GM21576 (cell line): ENCODE results near the gene ADH1A.
"Not testable (repeated sequence)": the region's sequence is repeated elsewhere in the genome, so short reads cannot be mapped to it uniquely, and the experiment has no call there.

Source experiments
- ATAC-seq: cut with Tn5 transposase; IDR thresholded peaks from one replicate; pipeline ENCODE4 v1.9.1; 2021; ENCODE audit warnings: mild to moderate bottlenecking, moderate library complexity; ENCODE audit not compliant: unreplicated experiment

Gene ADH1A

DNA sequence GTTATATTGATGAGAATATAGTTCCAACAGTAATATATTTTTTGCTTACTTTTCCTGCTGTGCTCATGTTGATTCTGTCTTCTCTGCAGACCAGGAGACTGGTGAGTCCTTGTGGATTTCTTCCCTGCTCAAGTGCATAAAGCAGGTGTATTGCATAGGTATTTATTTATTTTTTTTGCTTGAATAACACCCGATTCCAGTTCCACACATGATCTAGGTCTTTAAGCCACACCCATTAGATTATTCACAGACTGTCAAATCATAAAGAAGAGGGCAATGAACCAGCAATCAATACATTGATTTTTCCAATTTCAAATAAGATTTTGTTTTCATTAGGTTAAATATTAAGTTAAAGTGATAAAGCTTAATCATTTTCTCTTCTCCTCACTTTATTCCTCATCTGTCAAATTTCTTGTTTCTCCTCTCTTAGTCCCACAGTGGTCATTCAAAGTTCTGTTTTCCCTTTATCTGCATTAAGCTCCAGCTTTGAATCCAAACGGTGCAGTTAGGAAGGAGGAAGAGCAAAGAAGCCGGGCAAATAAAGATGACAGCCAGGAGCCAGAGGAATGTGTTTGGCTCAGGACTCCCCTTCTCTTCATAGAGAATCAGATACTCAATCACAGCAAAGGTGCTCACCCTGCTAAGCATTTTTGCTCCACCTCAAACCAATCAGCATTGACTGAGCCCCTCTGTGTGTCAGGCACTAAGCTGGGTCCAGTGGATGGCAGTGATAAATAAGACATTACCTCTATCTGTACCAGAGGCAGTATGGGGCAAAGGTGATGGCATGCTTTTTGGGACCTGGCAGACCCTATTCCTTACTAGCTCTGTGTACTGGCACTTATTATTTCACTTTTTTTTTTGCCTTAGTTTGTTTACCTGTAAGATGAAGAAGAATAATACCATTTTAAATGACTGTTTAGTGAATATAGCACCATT, at the start of gene ADH1A:
Gene ADH1A (minus strand): TSS at position 138 of the 939 bp plus-strand sequence. CDS start 71 bp downstream, at position 67.
- no peak for ATAC-seq

DNA sequence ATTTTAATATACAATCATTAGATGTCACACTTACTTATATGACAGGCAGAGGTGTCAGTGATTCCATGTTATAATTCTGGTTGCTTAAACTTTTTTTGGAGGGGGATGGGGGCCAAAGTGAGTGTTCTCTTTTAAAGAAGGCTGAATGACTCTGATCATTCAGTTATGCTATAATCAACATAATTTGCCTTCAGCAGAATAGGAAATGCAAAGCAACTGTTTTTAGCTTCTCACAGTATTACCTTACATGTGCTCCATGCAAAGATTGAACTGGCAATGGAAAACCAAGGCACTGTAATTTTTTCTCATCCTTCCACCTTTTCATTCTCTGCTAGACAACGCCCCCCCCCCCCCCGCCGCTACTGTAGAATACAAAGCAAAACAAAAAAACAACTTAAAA, 48.4 kb upstream of the ADH1A start:
- no peak for ATAC-seq

DNA sequence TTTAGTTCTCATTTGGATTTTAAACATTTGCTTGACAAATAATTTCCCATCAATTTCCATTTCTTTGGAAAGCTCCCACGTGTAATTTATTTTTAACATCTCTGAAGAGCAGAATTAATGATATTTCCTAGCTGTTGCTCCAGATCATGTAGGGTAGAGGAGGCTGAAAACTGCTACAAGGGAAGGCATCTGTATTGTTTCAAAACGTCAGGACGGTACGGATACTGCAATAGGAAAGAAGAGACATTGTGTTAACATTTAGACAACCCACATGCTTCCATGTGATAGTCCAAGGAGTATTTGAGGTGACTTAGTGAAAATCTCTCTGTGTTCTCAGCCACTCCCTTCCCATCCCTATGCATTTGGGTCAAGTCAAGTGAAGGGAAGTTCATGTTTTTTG, 45.8 kb upstream of the ADH1A start:
- ATAC-seq = no peak

GRCh38 chr4:99334880-99335279, 44.1 kb upstream of the ADH1A start:
- no peak for ATAC-seq

DNA sequence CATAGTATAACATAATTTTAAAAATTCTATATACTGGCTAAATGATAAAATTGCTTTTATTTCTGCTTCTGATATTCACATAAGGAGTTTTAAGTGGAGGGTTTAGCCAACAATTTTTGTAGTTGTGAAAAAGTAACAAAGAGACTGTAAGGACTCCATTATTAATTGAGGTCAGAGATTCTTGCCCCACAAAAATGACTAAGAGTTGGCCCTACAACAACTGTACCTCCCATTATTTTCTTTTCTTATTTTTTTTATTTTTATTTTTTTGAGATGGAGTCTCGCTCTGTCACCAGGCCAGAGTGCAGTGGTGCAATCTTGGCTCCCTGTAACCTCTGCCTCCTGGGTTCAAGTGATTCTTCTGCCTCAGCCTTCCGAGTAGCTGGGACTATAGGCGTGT, 39.9 kb upstream of the ADH1A start:
- no peak for ATAC-seq

- ATAC-seq = no peak
Observed at GRCh38 chr4:99329876-99330275, 39.1 kb upstream of the ADH1A start.

GRCh38 chr4:99324979-99325378, 34.2 kb upstream of the ADH1A start:
- no peak for ATAC-seq

GRCh38 chr4:99324361-99324760, 33.6 kb upstream of the ADH1A start:
- ATAC-seq = no peak

DNA sequence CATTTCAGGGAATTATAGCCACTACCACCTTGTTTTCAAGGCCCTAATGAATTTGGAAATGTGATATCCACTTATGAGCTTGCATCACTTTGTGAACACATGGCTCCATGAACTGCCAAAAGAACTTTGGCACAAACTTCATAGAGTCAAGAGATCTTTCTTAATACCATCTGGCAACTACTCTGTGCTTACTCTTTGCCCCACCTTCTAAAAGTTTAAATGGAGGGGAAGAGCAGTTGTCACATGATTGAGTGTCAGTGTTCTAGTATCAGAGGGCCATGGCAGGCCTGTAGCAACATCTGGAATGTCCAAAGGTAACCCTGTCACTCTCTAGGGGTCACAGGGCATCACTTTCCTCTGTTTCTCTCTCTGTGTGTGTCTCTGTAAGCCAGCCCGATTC, 33.0 kb upstream of the ADH1A start:
- ATAC-seq = no peak

DNA sequence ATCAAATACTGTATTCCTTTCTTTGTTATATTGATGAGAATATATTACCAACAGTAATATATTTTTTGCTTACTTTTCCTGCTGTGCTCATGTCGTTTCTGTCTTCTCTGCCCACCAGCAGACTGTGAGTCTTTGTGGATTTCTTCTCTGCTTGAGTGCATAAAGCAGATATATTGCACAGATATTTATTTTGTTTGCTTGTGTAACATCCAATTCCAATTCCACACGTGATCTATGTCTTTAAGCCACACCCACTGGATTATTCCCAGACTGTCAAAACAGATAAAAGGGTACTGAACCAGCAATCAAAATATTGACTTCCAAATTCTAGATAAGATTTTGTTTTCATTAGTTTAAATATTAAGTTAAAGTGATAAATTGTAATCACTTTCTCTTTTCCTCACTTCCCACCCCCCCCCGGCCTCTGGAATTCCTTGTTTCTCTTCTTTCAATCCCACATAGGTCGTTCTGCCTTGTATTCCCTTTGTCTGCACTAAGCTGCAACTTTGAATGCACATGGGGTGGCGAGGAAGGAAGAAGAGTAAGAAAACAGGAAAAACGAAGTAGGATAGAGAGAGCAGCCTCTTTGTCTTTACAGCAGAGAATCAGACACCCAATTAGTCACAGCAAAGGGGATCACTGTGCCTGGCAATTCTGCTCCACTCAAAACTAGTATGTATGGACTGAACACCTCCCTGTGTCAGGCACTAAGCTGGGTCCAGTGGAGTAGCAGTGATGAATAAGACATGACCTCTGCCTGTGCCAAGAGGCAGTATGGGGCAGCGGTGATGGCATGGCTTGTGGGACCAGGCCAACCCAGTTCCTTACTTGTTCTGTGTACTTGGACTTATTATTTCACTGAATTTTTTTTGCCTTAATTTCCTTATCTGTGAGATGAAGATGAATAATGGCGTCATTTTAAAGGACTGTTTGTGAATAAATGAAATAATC, 30.7 kb upstream of the ADH1A start, which contains the start of gene ADH1B:
Gene ADH1B (minus strand): TSS at position 161 of the 951 bp plus-strand sequence. CDS start 70 bp downstream, at position 91.
- ATAC-seq = no peak

- ATAC-seq = not testable (repeated sequence)
Observed at GRCh38 chr4:99317811-99318210, 27.0 kb upstream of the ADH1A start.

DNA sequence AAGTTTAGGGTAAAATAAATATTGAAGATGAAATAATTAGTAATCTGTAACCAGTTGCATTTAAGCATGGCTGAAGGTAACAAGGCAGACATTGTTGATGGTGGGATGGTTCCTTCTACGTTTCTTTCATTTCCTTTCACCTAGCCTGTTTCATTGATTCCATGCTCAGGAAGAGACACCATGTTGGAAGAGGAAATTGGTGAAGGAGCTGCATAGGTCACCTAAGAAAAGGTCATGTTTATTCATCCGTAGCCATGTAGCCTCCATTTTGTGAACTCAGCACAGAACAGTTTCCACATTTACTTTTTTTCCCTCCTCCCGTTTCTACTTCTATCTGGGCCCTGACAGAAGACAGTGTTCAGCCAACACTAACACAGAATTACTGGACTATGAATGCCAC, 26.6 kb upstream of the ADH1A start:
- ATAC-seq = no peak

GRCh38 chr4:99315839-99316238, 25.1 kb upstream of the ADH1A start:
- no peak for ATAC-seq

DNA sequence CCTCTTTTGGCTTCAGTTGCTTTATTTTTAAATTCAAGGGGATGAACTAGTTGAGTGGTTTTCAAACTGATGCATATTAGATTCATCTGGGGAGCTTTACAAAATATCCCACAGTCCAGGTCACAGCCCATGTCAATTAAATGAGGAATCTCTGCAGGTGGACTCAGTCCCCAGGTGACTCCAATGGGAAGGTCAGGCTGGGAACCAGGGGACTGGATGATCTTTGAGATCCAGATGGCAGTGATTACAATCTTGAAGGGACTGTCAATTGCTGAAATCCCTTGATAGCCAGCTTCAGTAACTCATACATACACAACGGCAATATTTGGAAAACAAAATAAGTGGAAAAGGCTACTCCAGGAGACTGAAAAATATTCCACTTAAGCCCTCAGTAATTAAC, 23.4 kb upstream of the ADH1A start:
- no peak for ATAC-seq

DNA sequence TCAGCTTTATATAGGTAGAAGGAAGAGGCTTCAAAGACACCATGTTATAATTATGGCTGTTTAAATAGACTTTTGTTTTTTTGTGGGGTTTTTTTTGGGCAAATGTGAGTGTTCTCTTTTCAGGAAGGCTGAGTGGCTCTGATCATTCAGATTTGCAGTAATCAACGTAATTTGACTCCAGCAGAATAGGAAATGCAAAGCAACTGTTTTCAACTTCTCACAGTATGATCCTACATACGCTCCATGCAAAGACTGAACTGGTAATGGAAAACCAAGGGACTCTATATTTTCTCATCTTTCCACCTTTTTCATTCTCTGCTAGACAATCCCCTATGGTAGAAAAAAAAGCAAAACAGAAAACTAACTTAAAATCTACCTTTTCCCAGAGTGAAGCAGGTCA, 19.6 kb upstream of the ADH1A start:
- no peak for ATAC-seq

GRCh38 chr4:99305638-99306400, 15.0 kb upstream of the ADH1A start:
- ATAC-seq = no peak

- ATAC-seq = no peak
Observed at GRCh38 chr4:99301376-99302164, 10.8 kb upstream of the ADH1A start.

DNA sequence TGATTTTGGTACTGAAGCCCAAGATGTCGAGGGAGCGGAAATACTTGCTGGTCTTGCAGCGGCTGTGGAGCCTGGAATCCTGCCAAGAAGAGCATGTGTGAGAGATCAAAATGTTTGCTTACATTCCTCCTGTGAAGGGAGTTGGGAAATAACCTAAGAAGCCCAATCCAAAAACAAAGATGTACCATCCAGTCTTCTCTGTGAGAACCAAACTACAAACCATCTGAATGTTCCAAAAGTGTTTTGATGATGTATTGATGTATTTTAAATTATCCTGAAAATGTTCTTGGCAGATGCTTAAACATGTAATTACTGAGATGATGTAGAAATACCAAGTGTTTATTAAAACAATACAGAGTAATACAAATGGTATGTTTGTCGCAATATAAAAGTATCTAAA, 10.1 kb upstream of the ADH1A start:
- ATAC-seq = no peak

GRCh38 chr4:99293357-99293756, 2.6 kb upstream of the ADH1A start:
- ATAC-seq = no peak

- ATAC-seq = no peak
Observed at GRCh38 chr4:99285387-99285786, 5.4 kb downstream of the ADH1A start.
